MCF 10A (cell line): ENCODE data around the gene NUAK2. TPM values are rescaled to one million over a fixed set of nuclear protein-coding genes. Genes with fewer than 3 reads are reported as not detected.

Experiments used
- BruUV-seq: library from RNA; stranded (reverse); fragments of 400-500 nt; replicated peaks from 2 replicates; lab custom pipeline; 2021; lab: Mats Ljungman, UMichigan
- CTCF ChIA-PET: fragments of 300-600 bp; sonication (Branson Sonifier 250); formaldehyde crosslinking; extraction: SDS; loops from one replicate; lab custom pipeline; 2021; ENCODE audit warnings: antibody characterized with exemption, inconsistent platforms; lab: Yijun Ruan, JAX
- POLR2A ChIA-PET: fragments of 300-600, 350-650 bp; sonication (Branson Sonifier 250); formaldehyde crosslinking; extraction: SDS; loops from one replicate; lab custom pipeline; 2020; ENCODE audit warnings: antibody characterized with exemption, inconsistent platforms; lab: Yijun Ruan, JAX
- DNase-seq: peaks from one replicate; pipeline ENCODE4 v3.0.0-alpha.2; 2018; ENCODE audit not compliant: unreplicated experiment
- H3K27ac Mint-ChIP-seq: one replicate; pipeline ENCODE4 v1.8.0; 2022; ENCODE audit warnings: mild to moderate bottlenecking, low read depth, mixed read lengths; ENCODE audit not compliant: unreplicated experiment
- H3K27me3 Mint-ChIP-seq: one replicate; pipeline ENCODE4 v1.8.0; 2022; ENCODE audit warnings: mixed read lengths; ENCODE audit not compliant: insufficient read depth, unreplicated experiment
- H3K36me3 Mint-ChIP-seq: one replicate; pipeline ENCODE4 v1.8.0; 2022; ENCODE audit warnings: mild to moderate bottlenecking, moderate library complexity, mixed read lengths; ENCODE audit not compliant: insufficient read depth, unreplicated experiment
- H3K4me1 Mint-ChIP-seq: one replicate; pipeline ENCODE4 v1.8.0; 2022; ENCODE audit warnings: mixed read lengths; ENCODE audit not compliant: insufficient read depth, unreplicated experiment
- H3K4me3 Mint-ChIP-seq: one replicate; pipeline ENCODE4 v1.8.0; 2022; ENCODE audit warnings: mild to moderate bottlenecking, moderate library complexity, mixed read lengths; ENCODE audit not compliant: unreplicated experiment
- H3K9me3 Mint-ChIP-seq: one replicate; pipeline ENCODE4 v1.8.0; 2022; ENCODE audit warnings: mixed read lengths; ENCODE audit not compliant: unreplicated experiment
- intact Hi-C: fragments of 100-400 bp; cut with micrococcal nuclease; formaldehyde crosslinking; loops from 2 replicates; pipeline ENCODE4 v1.14.1; 2022
- total RNA-seq: library from RNA; stranded (reverse); gene quantifications from 2 replicates; pipeline ENCODE4 v1.2.3, GENCODE V29; 2022
- TF ChIP-seq, protein P1 (sequence below): fragments of 200-600 bp; IDR thresholded peaks from one replicate; pipeline ENCODE4 v1.8.0; 2022; ENCODE audit warnings: antibody characterized with exemption, mild to moderate bottlenecking; ENCODE audit not compliant: unreplicated experiment

Gene NUAK2
- total RNA-seq, 1 experiment from 2014 or later: 6.0 TPM

- TF ChIP-seq, protein P1, sequence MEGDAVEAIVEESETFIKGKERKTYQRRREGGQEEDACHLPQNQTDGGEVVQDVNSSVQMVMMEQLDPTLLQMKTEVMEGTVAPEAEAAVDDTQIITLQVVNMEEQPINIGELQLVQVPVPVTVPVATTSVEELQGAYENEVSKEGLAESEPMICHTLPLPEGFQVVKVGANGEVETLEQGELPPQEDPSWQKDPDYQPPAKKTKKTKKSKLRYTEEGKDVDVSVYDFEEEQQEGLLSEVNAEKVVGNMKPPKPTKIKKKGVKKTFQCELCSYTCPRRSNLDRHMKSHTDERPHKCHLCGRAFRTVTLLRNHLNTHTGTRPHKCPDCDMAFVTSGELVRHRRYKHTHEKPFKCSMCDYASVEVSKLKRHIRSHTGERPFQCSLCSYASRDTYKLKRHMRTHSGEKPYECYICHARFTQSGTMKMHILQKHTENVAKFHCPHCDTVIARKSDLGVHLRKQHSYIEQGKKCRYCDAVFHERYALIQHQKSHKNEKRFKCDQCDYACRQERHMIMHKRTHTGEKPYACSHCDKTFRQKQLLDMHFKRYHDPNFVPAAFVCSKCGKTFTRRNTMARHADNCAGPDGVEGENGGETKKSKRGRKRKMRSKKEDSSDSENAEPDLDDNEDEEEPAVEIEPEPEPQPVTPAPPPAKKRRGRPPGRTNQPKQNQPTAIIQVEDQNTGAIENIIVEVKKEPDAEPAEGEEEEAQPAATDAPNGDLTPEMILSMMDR: peak; percentile 100
- Mint-ChIP-seq H3K9me3 (no peaks in the 10 kb centered on the region), H3K4me3 (no peak overlapping the region), H3K27ac (no peak overlapping the region), H3K4me1 (peaks cover 27% of the 10 kb centered on the region), H3K27me3 (peaks cover 9% of the 10 kb centered on the region), H3K36me3 (no peaks in the 10 kb centered on the region)
- CTCF ChIA-PET: interaction anchor here (0.5 to 22.3 kb wide), 31 partner anchors 9 to 788 kb away, joined by 3 to 1857 read pairs (median 5); partner anchors contain the start of genes NUAK2 and TMCC2
- intact Hi-C loops: loop anchor here (1.0 to 2.0 kb wide), 4 partner anchors 48 to 251 kb away; partner anchors contain the start of gene NUAK2
- POLR2A ChIA-PET: interaction anchor here (0.5 to 11.8 kb wide), 13 partner anchors 10 to 212 kb away, joined by 3 to 210 read pairs (median 4); partner anchors contain the start of genes NUAK2 and RBBP5
- peak; percentile 93 for DNase-seq
- BruUV-seq: no TSS peak
Observed at GRCh38 chr1:205273551-205273982, 48.0 kb downstream of the NUAK2 start.

- TF ChIP-seq, protein P1: no peak
- Mint-ChIP-seq H3K4me1 (peaks cover 27% of the 10 kb centered on the region), H3K27me3 (peaks cover 9% of the 10 kb centered on the region), H3K4me3 (no peak overlapping the region), H3K9me3 (no peaks in the 10 kb centered on the region), H3K27ac (no peak overlapping the region), H3K36me3 (no peaks in the 10 kb centered on the region)
- POLR2A ChIA-PET: interaction anchor here (0.6 to 11.8 kb wide), 8 partner anchors 11 to 478 kb away, joined by 3 to 210 read pairs (median 9); partner anchors contain the start of genes ELK4, NUAK2 and RBBP5
- no peak for DNase-seq
- CTCF ChIA-PET: interaction anchor here (0.6 to 22.3 kb wide), 20 partner anchors 13 to 789 kb away, joined by 3 to 1857 read pairs (median 4); partner anchors contain the start of genes NUAK2 and TMCC2
- no TSS peak for BruUV-seq
- intact Hi-C loops: loop anchor here (2.0 kb wide), 1 partner anchor 212 kb away; no protein-coding TSS in a partner anchor
Observed at GRCh38 chr1:205272536-205272935, 49.0 kb downstream of the NUAK2 start.

- ChIA-PET CTCF (interaction anchor here (0.6 to 22.3 kb wide), 23 partner anchors 8 to 252 kb away, joined by 3 to 1857 read pairs (median 5); partner anchors contain the start of genes NUAK2 and TMCC2), POLR2A (interaction anchor here (0.6 to 11.8 kb wide), 11 partner anchors 11 to 479 kb away, joined by 3 to 210 read pairs (median 4); partner anchors contain the start of gene NUAK2)
- H3K4me3 Mint-ChIP-seq: no peak overlapping the region
- peaks cover 27% of the 10 kb centered on the region for H3K4me1 Mint-ChIP-seq
- intact Hi-C loops: loop anchor here (2.0 kb wide), 1 partner anchor 213 kb away; no protein-coding TSS in a partner anchor
- no peaks in the 10 kb centered on the region for H3K9me3 Mint-ChIP-seq
- BruUV-seq: no TSS peak
- peaks cover 9% of the 10 kb centered on the region for H3K27me3 Mint-ChIP-seq
- H3K27ac Mint-ChIP-seq: no peak overlapping the region
- TF ChIP-seq, protein P1: no peak
- no peaks in the 10 kb centered on the region for H3K36me3 Mint-ChIP-seq
- DNase-seq: no peak
Observed at GRCh38 chr1:205271745-205272144, 49.8 kb downstream of the NUAK2 start.

DNA sequence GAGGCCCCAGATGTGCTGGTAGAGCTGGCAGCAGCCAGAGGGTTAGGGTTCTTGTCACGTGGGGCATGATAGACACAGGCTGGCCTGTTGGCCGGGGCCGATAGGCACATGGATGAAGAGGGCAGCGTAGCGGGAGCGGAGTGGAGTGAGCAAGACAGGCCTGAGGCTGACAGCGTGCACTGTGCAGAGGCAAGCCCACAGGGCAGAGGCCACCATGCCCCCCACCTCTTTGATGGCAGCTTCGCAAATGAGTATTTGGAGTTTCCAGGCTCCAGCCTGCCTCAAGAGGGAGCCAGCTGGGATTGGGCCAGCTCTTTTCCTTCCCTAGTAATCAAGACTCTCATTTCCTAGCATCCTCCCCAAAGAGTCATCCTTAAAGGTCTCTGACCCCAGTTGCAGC is 50.3 kb downstream of the NUAK2 start:
- intact Hi-C loops: no loop called here
- Mint-ChIP-seq H3K4me1 (peaks cover 26% of the 10 kb centered on the region), H3K27ac (no peak overlapping the region), H3K27me3 (peaks cover 9% of the 10 kb centered on the region), H3K9me3 (no peaks in the 10 kb centered on the region), H3K36me3 (no peaks in the 10 kb centered on the region), H3K4me3 (no peak overlapping the region)
- TF ChIP-seq, protein P1: peak; percentile 24
- DNase-seq: no peak
- ChIA-PET POLR2A (interaction anchor here (0.7 to 11.8 kb wide), 16 partner anchors 9 to 252 kb away, joined by 3 to 210 read pairs (median 4); partner anchors contain the start of genes NUAK2 and RBBP5), CTCF (interaction anchor here (0.5 to 22.3 kb wide), 21 partner anchors 9 to 1177 kb away, joined by 3 to 1857 read pairs (median 5); partner anchors contain the start of genes NUAK2, RBBP5 and TMCC2)
- BruUV-seq: no TSS peak
